C4-2B (cell line): ENCODE results near the gene STARD13.

Experiments used
- CTCF ChIP-seq: fragments of 450-650 bp; conservative IDR thresholded peaks from 2 replicates; pipeline ENCODE4 v1.5.1; 2017; ENCODE audit warnings: mild to moderate bottlenecking
- ZFX ChIP-seq: fragments of 450-650 bp; IDR thresholded peaks from 2 replicates; pipeline ENCODE4 v1.6.1; 2017

GRCh38 chr13:33224191-33224590, 61.4 kb downstream of the STARD13 start:
- TF ChIP-seq CTCF, result no peak
- TF ChIP-seq ZFX, result no peak
